Measurements from ENCODE around the gene NEK11. TPM values are rescaled to one million over a fixed set of nuclear protein-coding genes. Genes with fewer than 3 reads are reported as not detected.

Gene NEK11
- total RNA-seq, 4 donors from 2014 or later = 4.7 to 11.2 (median 7.0) TPM

GRCh38 chr3:131356006-131356595 lies 329.4 kb downstream of the NEK11 start:
- TF ChIP-seq CTCF (IDR thresholded peaks at IDR 0.05; ENCODE audit: low read depth) = no peak

- no peak for TF ChIP-seq CTCF (IDR thresholded peaks at IDR 0.05; ENCODE audit: low read depth)
Observed at GRCh38 chr3:131357275-131357674, 330.6 kb downstream of the NEK11 start.

- no peak for TF ChIP-seq CTCF (IDR thresholded peaks at IDR 0.05; ENCODE audit: low read depth)
Observed at GRCh38 chr3:131360191-131360755, 333.6 kb downstream of the NEK11 start.

GRCh38 chr3:131361464-131362421 lies 335.1 kb downstream of the NEK11 start:
- TF ChIP-seq CTCF (IDR thresholded peaks at IDR 0.05; ENCODE audit: low read depth) = no peak

GRCh38 chr3:131363275-131363674 lies 336.6 kb downstream of the NEK11 start:
- no peak for TF ChIP-seq CTCF (IDR thresholded peaks at IDR 0.05; ENCODE audit: low read depth)

GRCh38 chr3:131370935-131371687 lies 344.4 kb downstream of the NEK11 start:
- TF ChIP-seq CTCF (IDR thresholded peaks at IDR 0.05; ENCODE audit: low read depth) = no peak

Measured in subcutaneous adipose tissue (tissue), 4 donors.